ENCODE data around the gene FOXP2.

- no peak for TF ChIP-seq CTCF (IDR thresholded peaks at IDR 0.05; ENCODE audit: low read length)
- no peak for TF ChIP-seq EZH2 (IDR thresholded peaks at IDR 0.05; ENCODE audit: borderline replicate concordance, low read length)
These were observed 294.0 kb downstream of the FOXP2 start for GRCh38 chr7:114708646-114709045.
